Ascending aorta (tissue), 2 donors: Measurements from ENCODE around the gene OSGIN1. TPM values are rescaled to one million over a fixed set of nuclear protein-coding genes. Genes with fewer than 3 reads are reported as not detected.

Source experiments
- DNase-seq, 2 donors: peaks; one replicate each; pipeline ENCODE4 v3.0.0-alpha.2; 2019; ENCODE audit warnings: low spot score in 2 of 2
- H3K27ac ChIP-seq, 2 donors: fragments of 200-600 bp; sonication (generic); one replicate each; pipeline ENCODE4 v1.5.1; 2016 to 2017; ENCODE audit warnings: mild to moderate bottlenecking in 1 of 2
- H3K27me3 ChIP-seq: fragments of 200-600 bp; sonication (generic); one replicate; pipeline ENCODE4 v1.5.1; 2017
- H3K36me3 ChIP-seq, 2 donors: fragments of 200-600 bp; sonication (generic); one replicate each; pipeline ENCODE4 v1.5.1; 2016
- H3K4me1 ChIP-seq, 2 donors: fragments of 200-600 bp; sonication (generic); one replicate each; pipeline ENCODE4 v1.5.1; 2016 to 2017; ENCODE audit warnings: mild to moderate bottlenecking in 1 of 2
- H3K4me3 ChIP-seq, 2 donors: fragments of 200-600 bp; sonication (generic); one replicate each; pipeline ENCODE4 v1.5.1; 2016 to 2017; ENCODE audit warnings: mild to moderate bottlenecking in 1 of 2
- H3K9me3 ChIP-seq, 2 donors: fragments of 200-600 bp; sonication (generic); one replicate each; pipeline ENCODE4 v1.5.1; 2016
- intact Hi-C: fragments of 100-400 bp; cut with DNase I; formaldehyde crosslinking; loops from one replicate; pipeline ENCODE4 v1.15.1; 2023
- total RNA-seq: library from RNA; depleted of rRNA; stranded (reverse); fragments of >200 nt; gene quantifications from one replicate; pipeline ENCODE4 v1.1.0, GENCODE V29; 2016
- TF ChIP-seq, protein P1 (sequence below), 3 experiments: fragments of 200-600 bp in 2 of 3; fragments of 450-650 bp in 1 of 3; sonication (generic) in 2 of 3; IDR thresholded peaks; one replicate each; pipeline ENCODE4 v1.5.1; 2016 to 2019; ENCODE audit warnings: antibody characterized with exemption in 3 of 3, mild to moderate bottlenecking in 1 of 3, moderate library complexity in 1 of 3

OSGIN1 gene
- total RNA-seq, 1 donor from 2014 or later: 7.8 TPM

DNA sequence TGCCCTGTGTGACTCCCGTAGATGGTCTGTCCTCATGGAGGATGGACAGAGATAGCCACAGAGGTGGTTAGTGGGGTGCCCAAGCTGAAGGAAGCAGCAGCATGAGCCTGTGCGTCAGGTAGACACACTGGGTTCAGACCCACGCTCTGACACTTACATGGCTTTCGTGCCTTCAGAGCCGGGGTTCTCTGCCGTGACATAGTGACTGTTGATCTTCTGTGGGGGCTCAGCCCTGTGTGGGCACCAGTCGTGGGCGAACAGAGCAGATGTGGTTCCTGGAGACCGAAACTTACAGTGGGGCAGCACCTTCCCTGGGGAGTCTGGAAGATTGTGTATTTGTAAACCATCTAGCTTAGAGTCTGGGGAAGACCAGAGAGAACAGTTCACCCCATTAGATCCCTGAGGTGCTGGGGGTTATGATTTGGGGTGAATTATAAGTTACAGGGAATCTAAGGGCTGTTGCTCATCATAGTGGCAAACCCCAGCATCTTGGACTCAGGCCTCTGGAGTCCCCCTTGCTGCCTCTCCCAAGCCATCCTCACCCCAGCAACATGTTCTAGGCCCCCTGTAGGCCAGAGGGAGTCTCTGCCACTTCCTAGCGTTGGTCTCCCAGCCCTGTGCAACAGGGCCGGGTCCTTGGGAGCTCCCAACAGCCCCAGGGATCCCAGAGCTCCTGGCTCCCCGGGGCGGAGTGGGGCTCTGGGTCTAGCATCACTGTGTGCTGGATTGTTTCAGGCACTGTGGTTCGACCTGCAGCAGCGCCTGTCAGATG, 43.6 kb downstream of the OSGIN1 start:
- no peaks in the 10 kb centered on the region for H3K4me1 ChIP-seq
- no peak overlapping the region for H3K4me3 ChIP-seq
- no peak overlapping the region for H3K27ac ChIP-seq
- no peaks in the 10 kb centered on the region for H3K27me3 ChIP-seq
- DNase-seq: no peak
- TF ChIP-seq, protein P1, sequence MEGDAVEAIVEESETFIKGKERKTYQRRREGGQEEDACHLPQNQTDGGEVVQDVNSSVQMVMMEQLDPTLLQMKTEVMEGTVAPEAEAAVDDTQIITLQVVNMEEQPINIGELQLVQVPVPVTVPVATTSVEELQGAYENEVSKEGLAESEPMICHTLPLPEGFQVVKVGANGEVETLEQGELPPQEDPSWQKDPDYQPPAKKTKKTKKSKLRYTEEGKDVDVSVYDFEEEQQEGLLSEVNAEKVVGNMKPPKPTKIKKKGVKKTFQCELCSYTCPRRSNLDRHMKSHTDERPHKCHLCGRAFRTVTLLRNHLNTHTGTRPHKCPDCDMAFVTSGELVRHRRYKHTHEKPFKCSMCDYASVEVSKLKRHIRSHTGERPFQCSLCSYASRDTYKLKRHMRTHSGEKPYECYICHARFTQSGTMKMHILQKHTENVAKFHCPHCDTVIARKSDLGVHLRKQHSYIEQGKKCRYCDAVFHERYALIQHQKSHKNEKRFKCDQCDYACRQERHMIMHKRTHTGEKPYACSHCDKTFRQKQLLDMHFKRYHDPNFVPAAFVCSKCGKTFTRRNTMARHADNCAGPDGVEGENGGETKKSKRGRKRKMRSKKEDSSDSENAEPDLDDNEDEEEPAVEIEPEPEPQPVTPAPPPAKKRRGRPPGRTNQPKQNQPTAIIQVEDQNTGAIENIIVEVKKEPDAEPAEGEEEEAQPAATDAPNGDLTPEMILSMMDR (IDR thresholded peaks at IDR 0.05): no peak
- intact Hi-C loops: no loop called here
- no peaks in the 10 kb centered on the region for H3K36me3 ChIP-seq
- no peaks in the 10 kb centered on the region for H3K9me3 ChIP-seq

DNA sequence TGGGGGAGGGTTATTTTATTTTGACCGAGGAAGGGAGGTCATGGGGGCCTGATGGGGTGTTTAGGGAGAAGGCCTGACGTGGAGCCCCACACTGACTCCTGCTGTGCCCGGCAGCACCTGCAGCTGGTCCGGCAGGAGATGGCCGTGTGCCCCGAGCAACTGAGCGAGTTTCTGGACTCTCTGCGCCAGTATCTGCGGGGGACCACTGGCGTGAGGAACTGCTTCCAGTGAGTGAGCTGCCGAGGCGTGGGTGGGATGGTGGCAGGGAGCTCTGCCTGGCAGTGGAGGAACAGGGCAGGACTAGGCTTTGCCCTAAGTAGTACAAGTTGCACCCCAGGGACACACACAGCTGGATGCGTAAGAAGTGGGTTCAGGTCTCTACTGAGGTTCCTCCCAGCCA, 45.1 kb downstream of the OSGIN1 start:
- H3K36me3 ChIP-seq: no peaks in the 10 kb centered on the region
- no peak overlapping the region for H3K27ac ChIP-seq
- no peaks in the 10 kb centered on the region for H3K4me1 ChIP-seq
- H3K4me3 ChIP-seq: no peak overlapping the region
- TF ChIP-seq, protein P1 (IDR thresholded peaks at IDR 0.05): no peak
- no peak for DNase-seq
- no peaks in the 10 kb centered on the region for H3K27me3 ChIP-seq
- intact Hi-C loops: no loop called here
- H3K9me3 ChIP-seq: no peaks in the 10 kb centered on the region

DNA sequence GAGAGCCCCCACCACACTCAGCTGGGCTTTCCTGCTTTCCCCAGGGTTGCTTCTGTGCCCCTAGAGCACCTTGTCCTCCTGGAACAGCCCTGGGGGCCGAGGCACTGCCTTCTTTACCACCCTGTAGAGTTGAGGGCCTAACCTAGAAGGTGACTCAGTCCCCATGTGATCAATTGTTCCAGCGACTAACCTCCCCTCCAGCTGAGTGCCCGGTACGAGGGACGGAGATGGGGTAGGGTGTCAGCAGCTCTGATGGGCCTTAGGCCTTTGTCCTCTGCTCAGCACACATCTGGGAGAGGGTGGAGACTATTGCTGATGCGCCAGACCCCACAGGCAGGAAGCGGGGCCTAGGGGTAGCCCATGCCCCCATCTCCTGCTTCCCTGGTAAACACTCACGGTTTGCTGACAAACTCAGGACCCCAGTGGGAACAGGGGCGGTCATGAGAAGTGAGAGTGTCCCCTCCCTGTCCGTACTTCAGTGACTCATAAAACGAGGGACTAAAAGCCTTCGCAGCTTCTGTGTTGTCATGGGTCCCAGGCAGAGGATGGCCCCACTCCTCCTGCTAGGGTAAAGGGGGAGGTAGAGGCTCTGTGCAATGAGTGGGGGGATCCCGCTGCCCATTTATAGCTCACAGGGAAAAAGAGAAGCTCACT, 48.1 kb downstream of the OSGIN1 start:
- H3K27ac ChIP-seq: no peak overlapping the region
- no peaks in the 10 kb centered on the region for H3K9me3 ChIP-seq
- H3K4me1 ChIP-seq: no peaks in the 10 kb centered on the region
- H3K36me3 ChIP-seq: no peaks in the 10 kb centered on the region
- H3K27me3 ChIP-seq: no peaks in the 10 kb centered on the region
- intact Hi-C loops: no loop called here
- no peak overlapping the region for H3K4me3 ChIP-seq
- DNase-seq: no peak
- TF ChIP-seq, protein P1 (IDR thresholded peaks at IDR 0.05): no peak

DNA sequence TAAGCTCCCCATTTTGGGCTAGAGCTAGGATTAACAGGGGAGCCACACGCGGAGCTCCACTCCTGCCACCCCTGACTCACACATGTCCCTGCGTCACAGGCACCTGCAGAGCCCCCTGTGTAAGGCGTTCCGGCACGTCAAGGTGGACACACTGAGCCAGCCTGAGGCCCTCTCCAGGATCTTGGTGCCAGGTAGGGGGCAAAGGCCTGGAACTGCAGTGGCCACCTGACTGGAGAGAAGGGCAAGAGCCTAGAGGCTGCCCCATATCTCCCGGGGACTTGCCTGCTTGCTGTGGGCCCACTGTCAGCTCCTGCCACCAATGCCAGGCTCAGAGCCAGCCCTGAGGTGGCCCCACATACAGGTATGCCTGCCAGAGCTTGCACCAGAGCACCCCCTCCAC, 48.7 kb downstream of the OSGIN1 start:
- Histone ChIP-seq H3K36me3 (no peaks in the 10 kb centered on the region), H3K4me3 (no peak overlapping the region), H3K27me3 (no peaks in the 10 kb centered on the region), H3K9me3 (no peaks in the 10 kb centered on the region), H3K4me1 (no peaks in the 10 kb centered on the region), H3K27ac (no peak overlapping the region)
- intact Hi-C loops: no loop called here
- TF ChIP-seq, protein P1 (IDR thresholded peaks at IDR 0.05): no peak
- no peak for DNase-seq

DNA sequence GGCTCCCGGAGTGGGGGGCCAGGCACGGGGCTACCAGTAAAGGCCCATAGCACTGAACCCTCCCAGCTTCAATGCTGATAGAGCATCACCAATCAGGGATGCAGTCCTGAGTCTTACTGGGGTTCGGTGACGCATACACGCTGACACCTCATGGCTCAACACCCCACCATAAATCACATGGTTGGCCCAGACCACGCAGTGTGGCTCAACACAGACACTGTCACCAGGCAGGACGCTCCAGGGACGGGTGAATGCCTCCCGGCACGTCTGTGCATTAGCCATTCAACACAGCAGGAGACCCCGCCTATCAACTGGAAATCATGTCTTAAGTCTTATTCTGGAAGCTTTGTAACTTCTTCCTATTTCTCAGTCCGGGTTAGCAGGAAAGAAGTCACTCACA, 50.0 kb downstream of the OSGIN1 start:
- H3K27ac ChIP-seq: no peak overlapping the region
- intact Hi-C loops: no loop called here

More for the DNA sequence above, 50.0 kb downstream of the OSGIN1 start:
- no peaks in the 10 kb centered on the region for H3K27me3 ChIP-seq
- H3K4me3 ChIP-seq: no peak overlapping the region
- TF ChIP-seq, protein P1 (IDR thresholded peaks at IDR 0.05): no peak
- no peak for DNase-seq
- H3K4me1 ChIP-seq: no peaks in the 10 kb centered on the region
- no peaks in the 10 kb centered on the region for H3K36me3 ChIP-seq
- no peaks in the 10 kb centered on the region for H3K9me3 ChIP-seq
